Non-pigmented ciliary epithelial cell (primary cell): ENCODE measurements around the gene SCAPER.
"Not testable (repeated sequence)": the region's sequence is repeated elsewhere in the genome, so short reads cannot be mapped to it uniquely, and the experiment has no call there.

ENCODE experiments used
- DNase-seq: peaks from one replicate; pipeline ENCODE4 v3.0.0-alpha.2; 2010; ENCODE audit warnings: low read depth

Gene SCAPER

DNA sequence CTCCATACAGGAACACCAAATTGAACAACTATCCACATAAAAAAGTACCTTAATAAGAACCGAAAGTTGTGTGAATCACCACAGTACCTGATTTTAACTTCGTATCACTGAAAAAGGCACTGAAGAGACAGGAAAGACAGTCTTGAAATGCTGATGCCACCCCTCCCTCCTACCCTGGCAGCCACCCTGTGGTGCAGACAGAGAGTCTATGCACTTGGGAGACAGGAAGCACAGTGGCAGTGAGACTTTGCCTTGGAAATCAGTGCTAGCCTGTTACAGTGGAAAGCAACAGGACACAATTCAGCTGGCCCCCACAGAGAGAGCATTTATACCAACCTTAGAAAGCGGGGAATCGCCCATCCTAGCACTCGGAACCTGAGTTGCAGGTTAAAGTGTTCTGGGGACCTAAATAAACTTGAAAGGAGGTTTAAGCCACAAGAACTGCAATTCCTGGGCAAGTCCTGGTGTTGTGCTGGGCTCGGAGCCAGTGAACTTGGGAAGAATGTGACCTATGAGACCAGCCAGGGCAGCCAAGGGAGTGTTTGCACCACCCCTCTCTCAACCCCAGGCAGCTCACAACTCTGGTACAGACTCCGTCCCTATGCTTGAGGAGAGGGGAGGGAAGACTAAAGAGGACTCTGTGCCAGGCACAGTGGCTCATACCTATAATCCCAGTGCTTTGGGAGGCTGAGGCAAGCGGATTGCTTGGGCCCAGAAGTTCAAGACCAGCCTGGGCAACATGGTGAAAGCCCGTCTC, 328.4 kb downstream of the SCAPER start:
- DNase-seq, result peak; percentile 8

DNA sequence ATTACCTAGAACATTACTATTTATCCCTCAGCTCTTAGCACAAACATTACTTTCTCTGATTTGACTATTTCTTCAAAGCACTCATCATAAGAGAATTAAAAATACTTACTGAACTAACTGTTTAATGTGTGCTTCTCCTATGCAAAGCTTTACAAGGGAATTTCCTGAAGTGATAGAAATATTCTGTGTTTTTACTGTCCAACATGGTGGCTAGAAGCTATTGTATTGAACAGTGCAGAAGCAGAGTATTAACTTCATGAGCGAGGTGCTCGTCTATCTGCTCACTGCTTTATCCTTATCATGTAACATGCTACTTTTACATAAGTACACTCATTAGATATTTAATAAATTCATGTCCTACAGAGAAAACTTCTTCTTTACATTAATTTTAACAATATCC, 329.5 kb downstream of the SCAPER start:
- DNase-seq, result no peak

DNA sequence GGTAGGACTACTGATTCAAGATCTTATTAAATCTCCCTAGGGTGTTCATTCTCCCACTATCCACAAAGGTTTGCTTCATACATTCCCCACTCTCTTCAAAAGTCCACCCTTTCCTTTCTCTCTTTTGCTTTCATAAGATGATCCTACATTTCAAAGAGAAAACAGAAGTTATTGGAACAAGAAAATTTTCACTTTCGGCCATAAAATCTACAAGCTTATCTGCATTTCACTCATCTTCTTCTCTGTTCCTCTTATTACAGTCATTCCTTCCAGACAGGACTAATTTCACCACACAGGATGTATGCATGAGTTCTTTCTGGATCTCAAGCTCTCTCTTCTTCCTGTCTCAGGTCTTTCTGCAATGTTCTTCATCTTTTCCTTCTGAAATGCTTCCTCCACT, 329.9 kb downstream of the SCAPER start:
- no peak for DNase-seq

DNA sequence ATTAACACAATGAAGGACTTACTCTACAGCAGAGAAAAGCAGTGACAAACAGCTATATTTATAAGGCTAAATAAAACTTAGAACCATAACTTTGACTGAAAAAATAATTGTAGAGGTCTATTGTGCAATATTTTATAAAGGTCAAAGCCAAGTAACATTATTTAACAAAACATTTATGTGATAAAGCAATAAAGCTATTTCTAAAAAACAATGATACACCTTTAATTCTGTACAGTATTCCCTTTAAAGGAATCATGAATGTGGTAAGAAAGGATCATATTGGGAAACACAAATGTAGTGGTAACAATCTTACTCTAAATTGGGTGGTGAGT, 332.2 kb downstream of the SCAPER start:
- no peak for DNase-seq

DNA sequence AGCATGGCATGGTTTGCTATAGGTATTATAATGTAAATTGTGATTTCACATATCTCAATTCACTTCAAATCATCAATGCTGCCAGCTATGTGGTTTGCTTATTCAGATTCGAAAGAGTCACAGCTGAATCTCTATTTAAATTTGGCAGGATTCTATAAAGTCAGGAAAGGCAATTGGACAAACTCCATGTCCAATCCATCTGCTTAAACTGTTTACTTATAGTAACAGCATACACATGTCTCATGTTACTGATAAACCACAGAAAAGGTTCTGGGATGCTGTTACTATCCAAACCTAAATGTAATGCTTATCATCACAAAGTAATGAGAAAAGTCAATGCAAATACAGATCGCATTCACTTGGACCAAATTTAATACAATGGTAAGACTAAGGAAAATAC, 338.9 kb downstream of the SCAPER start:
- no peak for DNase-seq

DNA sequence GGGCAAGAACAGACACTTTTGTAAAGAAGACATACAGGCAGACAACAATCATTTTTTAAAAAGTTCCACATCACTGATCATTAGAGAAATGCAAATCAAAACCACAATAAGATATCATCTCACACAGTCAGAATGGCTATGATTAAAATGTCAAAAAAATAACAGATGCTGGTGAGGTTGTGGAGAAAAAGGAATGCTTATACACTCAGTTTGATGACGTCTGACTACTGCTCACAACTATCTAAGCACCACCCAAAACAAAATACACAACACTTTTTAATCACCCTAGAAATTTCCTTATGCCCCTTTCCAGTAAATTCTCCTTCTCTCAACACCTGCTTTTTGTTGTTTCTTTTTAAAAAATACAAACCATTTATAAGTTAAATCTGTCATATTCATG, 339.8 kb downstream of the SCAPER start:
- DNase-seq, result peak; percentile 5

DNA sequence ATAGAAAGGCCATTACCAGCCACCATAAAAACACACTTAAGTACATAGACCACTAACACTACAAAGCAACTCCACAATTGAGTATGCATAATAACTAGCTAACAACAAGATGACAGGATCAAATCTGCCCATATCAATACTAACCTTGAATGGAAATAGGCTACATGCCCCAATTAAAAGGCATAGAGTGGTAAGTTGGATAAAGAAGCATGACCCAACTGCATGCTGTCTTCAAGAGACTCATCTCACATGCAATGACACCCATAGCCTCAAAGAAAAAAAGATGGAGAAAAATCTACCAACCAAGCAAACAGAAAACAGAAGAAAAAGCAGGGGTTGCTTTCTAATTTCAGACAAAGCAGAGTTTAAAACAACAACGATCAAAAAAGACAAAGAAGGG, 349.9 kb downstream of the SCAPER start:
- DNase-seq, result no peak

DNA sequence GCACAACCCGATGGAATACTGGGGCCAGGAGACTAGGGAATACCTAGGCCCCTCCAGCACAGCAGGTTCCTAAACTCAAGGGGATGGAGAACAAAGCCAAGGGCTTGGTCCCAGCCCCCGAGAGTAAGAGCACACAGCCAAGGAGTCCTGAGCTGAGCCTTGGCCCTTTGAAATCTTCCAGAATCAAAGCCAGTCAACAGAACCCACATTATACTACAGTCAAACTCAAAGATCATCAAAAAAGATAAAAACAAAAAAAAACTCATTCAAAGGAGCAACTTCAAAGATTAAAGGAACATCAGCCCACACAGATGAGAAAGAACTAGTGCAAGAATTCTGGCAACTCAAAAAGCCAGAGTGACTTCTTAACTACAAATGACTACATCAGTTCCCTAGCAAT, 351.6 kb downstream of the SCAPER start:
- no peak for DNase-seq

DNA sequence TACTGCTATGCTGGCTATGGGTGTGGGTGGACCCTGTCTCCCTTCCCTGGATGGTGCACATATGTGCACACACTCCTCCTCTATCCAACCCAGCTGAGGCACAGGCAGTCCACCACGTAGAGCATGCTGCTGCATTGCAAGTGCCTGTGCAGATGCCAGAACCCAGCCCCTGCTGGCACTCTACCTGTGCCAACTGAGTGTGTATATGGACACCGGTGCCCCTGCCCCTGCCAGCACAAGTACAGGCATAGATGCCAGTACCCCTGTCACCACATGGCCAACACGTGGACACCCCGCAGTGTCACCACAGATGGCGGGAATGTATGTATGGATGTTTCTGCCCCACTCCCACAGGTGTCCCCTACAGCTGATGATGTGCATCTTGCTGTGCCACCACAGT, 352.0 kb downstream of the SCAPER start:
- no peak for DNase-seq

DNA sequence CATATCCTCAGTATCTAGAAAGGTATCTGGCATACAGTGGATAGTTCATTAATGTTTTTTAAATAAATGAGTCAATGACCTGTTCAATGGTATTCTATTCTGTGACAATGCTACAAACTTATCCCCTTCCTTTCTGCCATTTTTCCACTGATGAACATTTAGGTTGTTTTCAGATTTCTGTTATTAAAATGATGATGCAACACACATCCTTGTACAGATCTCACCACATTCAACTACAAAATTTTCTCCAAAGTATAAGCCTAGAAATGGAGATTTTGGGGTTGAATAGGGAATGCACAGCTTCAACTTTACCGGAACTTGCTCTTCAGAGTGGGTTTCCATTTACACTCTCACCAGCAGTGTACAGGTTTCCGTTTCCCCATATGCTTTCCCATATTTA, 358.3 kb downstream of the SCAPER start:
- no peak for DNase-seq

DNA sequence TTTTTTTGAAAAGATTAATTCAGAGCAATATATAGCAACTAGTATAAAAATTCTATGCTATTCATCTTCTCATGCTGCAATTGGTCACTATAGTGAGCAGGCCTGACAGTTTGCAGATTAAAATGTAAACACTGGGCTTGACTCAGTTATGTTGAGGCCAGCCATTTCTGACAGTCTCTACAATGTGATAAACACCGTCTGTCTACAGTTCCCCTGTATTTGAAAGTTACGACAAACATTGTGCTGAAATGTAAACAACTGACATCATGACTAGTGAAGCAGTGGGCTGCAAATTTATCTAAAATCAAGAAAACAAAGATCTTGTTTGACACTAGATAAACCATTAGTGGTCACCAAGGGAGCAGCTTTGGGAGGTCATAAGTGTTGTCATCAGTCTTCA, 371.1 kb downstream of the SCAPER start:
- no peak for DNase-seq

DNA sequence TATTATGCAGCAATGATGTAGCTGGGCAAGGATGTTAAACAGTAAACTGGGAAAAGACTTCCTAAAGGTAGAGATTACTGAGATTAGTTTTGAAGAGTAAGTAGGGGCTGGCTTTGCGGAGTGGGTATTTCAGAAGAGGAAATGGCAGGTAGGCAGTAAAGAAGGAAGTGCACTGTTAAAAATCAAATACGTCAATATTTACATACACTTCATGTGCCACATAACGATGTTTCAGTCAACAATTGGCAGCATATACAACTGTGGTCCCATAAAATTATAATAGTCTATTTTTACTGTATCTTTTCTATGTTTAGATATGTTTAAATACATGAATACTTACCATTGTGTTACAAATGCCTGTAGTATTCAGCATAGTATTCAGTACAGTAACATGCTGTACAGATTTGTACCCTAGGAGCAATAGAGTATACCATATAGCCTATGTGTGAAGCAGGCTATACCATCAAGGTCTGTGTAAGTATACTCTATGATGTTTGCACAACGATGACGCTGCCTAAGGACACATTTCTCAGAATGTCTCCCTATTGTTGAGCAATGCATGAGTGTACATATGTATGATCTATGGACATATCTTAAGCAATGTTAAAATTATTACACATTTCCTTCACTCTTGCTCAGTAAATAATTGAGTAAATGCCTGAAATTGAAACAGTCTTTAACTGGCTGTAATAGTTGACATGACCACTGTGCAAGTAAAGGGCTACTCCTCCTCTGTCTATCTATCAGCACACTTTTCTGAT, 371.9 kb downstream of the SCAPER start:
- no peak for DNase-seq

DNA sequence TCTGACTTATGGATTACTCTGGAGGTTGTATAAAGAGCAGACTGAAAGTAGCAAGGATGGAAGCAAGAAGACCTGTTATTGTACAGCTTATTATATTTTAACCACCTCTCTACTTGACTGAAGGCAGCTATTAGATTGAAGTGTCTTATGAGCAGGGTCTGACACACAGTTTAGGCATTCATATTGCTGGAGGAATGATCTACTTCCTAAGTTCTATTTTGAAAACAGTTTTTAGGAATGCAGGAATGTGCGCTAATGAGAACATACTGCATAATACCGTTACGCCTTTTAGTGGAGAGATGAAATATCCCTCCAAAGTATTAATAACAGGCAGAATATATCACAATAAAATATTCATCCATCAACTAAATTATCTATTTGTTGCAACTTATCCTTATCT, 375.2 kb downstream of the SCAPER start:
- peak; percentile 15 for DNase-seq

DNA sequence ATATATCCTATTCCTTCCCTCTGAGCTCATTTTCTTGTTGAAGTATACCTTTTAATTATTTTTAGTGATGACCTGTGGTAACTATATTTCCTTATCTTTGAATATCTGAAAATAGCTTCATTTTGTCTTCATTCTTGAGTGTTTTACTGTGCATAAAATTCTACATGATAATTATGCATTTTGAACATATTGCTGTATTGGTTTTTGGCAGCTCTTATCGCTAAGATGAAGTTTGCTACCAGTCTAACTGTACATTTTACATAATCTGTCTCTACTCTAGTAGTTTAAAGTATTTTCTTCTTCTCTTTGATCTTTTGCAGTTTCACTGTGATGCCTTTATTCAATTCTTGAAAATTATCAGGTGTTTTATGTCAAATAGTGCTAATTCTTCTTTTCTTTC, 379.0 kb downstream of the SCAPER start:
- no peak for DNase-seq

DNA sequence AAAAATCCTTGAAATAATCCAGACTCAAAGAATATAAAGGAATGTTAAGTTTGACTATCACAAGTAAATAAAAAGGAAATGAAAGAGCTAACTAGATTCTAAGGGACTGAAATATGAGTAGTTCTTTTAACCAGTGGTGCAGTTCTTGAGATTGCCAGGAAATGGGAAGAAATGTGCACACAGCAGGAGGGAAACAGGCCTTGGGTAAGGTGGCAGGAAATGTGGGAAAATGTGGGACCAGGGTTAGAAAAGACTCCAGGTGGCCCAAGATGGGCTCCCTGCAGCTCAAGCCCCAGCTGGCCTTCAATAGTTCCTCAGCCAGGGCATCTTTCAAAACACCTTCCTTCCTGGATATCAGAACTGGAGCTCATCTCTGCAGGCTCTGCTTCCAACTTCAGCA, 387.2 kb downstream of the SCAPER start:
- DNase-seq, result no peak

DNA sequence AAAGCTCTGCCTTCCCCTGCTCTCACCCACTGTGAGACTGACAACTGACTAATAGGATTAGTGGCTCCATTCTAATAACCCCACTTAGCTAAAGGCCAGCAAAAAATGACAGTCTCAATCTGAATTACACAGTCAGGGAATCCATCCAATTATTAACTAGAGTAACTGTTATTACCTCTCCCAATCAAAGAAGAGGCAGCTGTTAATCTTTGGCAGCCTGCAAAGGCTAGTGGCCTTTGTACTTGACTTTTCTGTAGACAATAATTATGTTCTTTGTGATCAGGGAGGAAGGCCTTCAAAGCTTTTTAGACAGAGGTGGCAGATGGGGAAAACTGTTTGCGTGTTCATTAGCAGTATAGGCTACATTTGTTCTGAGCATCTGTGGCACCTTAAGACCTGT, 390.9 kb downstream of the SCAPER start:
- DNase-seq, result no peak

DNA sequence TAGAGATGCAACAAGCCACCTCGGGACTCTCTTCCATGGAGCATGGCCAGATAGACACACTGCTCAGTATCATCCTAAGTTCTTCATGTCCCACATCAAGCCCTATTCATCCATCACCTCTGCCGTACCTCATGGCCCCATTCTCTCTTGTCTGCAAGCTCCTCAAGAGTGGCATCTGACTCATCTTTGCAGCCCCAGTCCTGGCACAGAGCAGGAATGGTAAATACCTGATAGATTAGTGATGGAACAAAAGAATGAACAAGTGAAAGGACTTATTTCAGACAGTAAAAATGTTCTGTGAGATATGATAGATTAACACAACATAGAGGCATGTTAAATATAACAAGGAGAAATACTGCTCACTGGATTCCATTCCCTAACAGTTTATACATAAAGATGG, 392.2 kb downstream of the SCAPER start:
- DNase-seq, result no peak

DNA sequence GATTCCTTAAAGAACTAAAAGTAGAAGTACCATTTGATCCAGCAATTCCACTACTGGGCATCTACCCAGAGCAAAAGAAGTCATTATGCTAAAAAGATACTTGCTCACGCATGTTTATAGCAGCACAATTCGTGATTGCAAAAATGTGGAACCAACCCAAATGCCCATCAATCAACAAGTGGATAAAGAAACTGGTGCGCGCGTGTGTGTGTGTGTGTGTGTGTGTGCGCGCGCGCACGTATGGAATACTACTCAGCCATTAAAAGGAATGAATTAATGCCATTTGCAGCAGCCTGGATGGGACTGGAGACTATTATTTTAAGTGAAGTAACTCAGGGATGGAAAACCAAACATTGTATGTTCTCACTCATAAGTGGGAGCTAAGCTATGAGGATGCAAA, 394.5 kb downstream of the SCAPER start:
- DNase-seq, result not testable (repeated sequence)

DNA sequence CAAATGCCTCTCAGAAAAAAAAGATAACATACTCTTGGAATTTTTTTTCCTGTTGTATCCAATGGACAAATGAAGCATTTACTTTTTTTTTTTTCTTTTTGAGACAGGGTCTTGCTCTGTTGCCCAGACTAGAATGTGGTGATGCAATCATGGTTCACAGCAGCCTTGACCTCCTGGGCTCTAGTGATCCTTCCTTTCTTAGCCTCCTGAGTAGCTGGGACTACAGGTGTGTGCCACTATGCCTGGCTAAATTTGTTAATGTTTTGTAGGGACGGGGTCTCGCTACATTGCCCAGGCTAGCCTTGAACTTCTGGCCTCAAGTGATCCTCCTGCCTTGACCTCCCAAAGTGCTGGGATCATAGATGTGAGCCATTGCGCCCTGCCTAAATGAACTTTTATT, 401.3 kb downstream of the SCAPER start:
- DNase-seq, result no peak

DNA sequence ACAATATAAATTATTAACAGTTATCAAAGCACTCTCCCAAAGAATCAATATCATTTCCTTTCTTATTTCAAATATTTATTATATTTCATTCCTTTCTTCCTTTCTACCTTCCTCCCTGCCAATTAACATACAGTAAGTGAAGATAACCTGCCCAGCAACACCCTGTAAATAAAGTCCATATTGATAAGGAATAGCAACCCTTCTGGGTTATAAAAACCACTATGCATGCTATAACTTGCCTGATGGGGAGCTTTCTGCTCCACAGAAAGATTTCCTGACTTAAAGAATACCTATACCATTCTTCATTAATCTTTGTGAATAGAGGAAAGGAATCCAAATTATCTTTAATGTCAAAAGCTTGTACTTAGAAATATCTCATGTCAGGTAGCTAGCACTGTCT, 402.0 kb downstream of the SCAPER start:
- no peak for DNase-seq

DNA sequence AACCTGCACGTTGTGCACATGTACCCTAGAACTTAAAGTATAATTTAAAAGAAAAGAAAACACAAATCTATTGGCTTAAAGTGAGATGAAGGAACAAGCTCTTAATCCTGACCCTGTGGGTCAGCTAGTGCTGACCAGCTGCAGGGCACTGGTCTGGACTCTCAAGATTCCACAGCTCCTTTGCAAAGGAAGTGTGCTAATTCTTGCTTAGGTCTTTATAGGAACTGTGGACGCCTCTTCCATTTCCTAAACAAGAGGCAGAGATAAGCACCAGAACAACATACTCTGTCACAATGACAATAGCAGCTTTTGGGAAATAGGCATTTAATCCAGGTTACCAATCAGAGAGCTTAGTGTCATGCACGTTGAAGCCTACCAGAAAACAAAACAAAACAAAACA, 402.5 kb downstream of the SCAPER start:
- no peak for DNase-seq

DNA sequence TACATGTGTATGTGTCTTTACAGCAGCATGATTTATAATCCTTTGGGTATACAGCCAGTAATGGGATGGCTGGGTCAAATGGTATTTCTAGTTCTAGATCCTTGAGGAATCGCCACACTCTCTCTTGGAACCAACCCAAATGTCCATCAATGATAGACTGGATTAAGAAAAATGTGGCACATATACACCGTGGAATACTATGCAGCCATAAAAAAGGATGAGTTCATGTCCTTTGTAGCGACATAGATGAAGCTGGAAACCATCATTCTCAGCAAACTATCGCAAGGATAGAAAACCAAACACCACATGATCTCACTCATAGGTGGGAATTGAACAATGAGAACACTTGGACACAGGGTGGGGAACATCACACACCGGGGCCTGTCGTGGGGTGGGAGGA, 403.0 kb downstream of the SCAPER start:
- not testable (repeated sequence) for DNase-seq

DNA sequence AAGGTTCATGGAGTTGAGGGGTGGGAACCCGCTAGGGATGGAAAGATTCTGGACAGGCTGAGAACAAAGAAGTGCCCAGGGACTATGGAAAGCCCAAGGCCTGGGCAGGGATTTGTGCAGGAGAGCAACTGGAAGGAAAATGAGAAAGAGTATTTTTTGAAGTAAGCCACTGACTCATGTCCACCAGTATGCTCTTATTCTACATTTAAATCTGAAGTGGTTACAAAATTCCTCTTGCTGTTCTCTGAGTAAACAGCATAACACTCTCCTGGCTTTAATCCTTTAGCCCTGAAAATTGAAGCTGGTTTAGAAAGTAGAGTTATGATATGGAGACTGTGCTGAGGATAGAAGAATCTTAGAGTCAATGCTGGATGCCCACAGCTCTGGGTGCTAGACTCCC, 403.4 kb downstream of the SCAPER start:
- DNase-seq, result no peak

DNA sequence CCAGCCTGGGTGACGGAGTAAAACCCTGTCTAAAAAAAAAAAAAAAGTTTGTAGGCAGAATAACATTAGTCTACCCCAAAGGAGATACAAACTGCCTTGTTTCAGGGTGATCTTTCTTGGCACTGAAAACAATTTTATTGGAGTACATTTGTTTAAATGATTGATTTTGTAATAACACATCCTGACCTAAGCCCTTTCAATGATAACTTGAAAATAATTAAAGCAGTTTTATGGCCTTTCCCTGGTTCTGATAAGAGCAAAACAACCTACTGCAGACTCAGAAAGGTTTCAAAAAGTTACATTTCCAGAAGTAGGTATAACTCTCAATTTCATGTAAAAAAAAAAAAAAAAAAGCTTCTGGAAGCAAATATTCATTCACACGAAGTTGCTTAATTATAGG, 404.1 kb downstream of the SCAPER start:
- no peak for DNase-seq
